Measurements from ENCODE around the gene DCTN2.
"Not testable (repeated sequence)": the region's sequence is repeated elsewhere in the genome, so short reads cannot be mapped to it uniquely, and the experiment has no call there.

The DCTN2 gene

DNA sequence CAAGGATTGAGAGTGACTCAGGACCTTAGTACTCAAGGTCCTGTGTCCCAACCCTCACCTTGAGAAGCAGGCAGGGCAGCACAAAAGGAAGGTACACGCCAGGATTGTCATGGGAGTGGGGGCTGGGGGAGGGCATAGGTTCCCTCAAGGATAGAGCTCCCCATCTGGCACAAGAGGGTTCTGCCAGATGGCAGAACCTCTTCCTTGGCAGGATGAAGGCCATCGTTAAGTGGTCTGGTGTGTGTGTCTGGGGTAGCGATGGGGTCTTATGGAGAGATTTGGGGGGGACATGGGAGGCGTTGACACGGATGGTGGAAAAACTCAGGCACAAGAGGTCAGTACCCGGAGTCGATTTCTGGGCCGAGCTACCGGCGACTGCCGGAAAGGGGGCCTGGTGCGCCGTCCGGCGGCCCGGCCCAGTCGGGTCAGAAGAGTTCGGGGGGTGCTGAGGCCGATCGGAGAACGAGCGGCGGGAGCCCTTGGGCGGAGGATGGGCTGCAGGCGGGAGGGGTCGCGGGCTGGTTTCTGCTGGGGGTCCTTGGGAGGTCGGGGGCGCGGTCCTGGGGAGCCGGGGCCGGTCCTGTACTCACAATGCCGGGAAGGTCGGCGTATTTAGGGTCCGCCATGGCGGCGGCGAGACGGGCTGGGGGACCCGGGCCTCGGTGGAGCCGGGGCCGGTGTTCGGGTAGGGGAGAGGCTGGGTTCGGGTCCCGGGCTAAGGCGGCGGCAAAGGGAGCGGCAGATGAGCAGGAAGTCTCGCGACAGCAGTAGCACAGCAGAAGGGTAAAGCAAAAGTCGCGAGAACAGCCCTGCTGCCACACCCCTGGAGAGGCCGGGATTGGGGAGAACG, at the start of gene DCTN2:
TSS of gene DCTN2 (minus strand) at position 755 of the 850 bp plus-strand sequence. CDS start at position 626, 129 bp downstream.
- peak; percentile 89 for DNase-seq (ENCODE audit: low read depth)

DNA sequence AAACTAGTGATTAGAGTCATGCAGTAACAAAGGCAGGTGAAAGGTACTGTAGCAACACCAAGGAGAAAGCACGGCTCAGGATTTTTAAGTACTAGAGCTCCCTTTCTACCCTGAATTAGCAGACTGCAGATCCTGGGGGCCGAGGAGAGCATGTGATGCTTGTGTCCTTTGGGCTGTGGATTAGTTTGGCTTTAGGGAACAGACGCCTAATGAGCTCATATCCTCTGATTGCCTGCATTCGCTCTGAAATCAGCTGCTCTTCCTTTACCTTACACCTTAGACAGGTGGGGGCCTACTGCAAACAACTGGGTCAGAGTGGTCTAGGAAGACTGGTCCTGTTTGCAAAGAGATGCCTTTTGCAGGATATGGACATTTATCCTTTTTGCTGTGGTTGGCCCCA, 46.2 kb upstream of the DCTN2 start:
- no peak for DNase-seq (ENCODE audit: low read depth)

DNA sequence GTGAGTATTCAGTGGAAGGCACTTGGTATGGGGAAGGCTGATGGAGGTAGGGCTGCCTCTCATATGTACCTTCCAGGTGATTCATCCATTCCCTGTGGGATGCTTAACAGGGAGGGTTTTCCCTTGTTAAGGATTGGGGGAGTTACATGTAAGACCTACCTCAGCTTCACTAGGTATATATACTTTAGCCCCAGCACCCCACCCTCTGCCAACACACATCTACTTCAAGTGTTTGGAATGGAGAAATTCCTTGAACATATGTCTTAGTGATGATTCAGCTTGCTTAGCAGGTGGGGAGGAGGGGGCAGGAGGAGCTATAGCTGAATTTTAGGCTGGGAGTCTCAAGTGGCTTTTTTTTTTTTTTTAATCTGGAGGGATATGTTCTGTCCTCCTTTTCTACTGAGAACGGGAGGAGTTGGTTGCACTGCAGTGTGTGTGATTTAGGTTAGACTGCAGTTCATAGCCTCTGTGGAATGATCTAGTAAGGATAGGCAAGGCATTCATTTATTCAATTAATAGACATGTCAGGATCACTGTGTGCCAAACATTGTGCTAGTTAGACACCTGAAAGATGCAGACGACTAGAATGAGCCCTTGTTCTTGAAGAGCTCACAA, 45.7 kb upstream of the DCTN2 start:
- DNase-seq (ENCODE audit: low read depth), result no peak

DNA sequence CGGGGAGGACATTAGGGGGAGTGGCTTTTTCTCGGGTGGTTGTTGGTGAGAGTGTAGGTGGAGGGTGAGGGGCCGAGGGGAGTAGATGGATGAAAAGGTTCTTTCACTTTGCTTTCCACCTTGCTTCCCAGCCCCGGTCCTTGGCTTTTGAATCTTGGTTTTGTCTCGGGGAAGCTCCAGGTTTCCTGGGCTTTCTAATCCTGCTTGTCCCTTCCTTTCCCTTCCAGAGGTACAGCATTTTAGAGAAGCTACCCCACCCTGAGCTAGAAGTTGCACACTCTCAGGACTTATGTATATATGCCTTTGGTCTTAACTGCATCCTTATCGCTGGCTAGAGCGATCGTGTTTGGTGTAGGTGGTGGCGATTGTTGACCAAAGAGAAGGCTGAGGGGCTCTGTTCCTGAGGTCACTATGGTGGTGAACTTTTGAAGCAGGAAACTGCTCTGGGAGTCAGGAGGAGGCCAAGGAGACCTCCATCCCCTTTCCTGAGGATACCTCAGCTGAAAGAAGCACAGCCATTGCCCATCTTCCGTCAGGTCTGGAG, 44.9 kb upstream of the DCTN2 start:
- no peak for DNase-seq (ENCODE audit: low read depth)

DNA sequence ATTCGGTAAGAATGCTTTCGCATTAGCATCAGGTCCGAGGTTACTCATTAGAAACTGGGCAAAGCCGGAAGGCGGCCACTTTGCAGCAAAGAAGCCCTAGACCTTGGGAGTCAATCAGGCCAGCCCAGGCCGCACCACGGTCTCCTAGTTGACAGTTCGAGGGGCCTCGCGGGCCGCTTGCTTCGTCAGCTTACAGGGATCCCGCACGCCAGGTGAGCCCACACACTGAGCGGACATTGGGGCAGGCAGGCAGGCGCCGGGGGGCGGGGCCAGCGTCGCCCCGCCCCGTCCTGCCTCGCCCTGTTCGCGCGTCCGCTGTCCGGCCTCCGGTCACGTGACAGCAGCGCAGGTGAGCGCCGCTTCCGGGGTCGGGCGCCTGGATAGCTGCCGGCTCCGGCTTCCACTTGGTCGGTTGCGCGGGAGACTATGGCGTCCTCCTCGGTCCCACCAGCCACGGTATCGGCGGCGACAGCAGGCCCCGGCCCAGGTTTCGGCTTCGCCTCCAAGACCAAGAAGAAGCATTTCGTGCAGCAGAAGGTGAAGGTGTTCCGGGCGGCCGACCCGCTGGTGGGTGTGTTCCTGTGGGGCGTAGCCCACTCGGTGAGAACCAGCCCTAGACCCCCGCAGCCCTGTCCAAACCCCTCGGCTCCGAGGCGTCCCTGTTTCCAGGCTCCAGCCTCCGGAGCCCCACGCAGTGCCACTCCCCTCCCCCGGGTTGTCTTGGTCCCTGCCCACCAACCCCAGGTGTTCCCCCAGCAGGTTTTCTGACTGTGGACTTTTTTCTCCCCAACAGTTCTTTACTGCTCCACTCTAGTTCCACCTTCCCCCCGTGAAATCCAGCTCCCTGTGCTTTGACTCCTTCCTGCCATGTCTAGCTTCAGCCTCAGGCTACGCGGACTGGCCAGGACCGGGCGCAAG, 44.1 kb upstream of the DCTN2 start, which contains the start of gene PIP4K2C:
TSS of gene PIP4K2C (plus strand) at position 329 of the 918 bp plus-strand sequence. CDS start at position 427, 98 bp downstream.
- no peak for DNase-seq (ENCODE audit: low read depth)

DNA sequence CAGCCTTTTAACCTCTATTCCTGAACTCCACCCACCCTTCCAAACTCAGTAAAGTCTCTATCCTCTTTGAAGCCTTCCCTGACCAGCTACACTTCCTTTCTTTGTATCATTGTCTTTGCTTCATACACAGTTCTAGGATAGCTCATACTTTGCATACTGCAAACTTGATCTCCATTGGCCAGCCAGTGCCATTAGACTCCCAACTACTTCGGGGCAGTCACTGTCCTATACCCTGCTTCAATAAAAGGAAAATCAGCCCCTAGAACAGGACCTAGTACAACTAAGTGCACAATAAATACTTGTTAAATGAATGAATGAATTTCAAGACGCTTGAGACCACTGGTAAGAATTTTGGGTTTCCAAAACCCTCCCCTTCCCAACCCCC, 43.5 kb upstream of the DCTN2 start:
- DNase-seq (ENCODE audit: low read depth), result no peak

DNA sequence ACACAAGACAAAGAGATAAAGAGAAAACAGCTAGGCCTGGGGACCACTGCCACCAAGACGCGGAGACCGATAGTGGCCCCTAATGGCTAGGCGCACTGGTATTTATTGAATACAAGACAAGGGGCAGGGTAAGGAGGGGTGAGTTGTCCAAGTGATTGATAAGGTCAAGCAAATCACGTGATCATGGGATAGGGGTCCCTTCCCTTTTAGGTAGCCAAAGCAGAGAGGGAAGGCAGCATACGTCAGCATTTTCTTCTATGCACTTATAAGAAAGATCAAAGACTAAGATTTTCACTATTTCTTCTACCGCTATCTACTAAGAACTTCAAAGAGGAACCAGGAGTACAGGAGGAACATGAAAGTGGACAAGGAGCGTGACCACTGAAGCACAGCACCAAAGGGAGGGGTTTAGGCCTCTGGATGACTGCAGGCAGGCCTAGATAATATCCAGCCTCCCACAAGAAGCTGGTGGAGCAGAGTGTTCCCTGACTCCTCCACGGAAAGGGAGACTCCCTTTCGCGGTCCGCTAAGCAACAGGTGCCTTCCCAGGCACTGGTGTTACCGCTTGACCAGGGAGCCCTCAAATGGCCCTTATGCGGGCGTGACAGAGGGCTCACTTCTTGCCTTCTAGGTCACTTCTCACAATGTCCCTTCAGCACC, 42.1 kb upstream of the DCTN2 start:
- DNase-seq (ENCODE audit: low read depth), result not testable (repeated sequence)

DNA sequence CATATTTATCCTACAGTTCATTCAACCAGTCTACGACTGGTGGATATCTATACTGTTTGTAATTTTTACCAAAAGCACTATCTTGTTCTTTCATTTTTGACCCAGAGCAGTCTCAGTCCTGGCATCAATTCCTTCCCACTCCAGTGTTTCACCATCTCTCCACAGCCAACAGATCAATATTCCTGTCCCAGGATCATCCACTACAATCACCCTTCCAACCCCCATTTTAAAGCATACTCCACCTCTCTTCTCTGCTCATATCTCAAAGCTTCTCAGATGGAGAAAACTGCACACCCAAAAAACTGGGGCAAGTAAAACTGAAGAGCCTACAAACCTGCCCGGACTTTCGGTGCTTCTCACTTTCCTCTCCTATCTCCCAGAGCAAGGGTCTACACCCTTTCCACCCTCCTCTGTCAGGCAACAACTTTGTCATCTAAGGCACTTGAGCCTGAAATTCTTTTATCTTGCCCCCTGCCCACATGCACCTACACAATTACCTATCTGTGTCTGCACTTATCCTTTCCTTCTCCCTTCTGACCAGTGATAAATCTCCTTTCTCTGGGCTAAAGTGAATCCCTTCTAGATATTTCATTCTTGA, 39.9 kb upstream of the DCTN2 start:
- no peak for DNase-seq (ENCODE audit: low read depth)

DNA sequence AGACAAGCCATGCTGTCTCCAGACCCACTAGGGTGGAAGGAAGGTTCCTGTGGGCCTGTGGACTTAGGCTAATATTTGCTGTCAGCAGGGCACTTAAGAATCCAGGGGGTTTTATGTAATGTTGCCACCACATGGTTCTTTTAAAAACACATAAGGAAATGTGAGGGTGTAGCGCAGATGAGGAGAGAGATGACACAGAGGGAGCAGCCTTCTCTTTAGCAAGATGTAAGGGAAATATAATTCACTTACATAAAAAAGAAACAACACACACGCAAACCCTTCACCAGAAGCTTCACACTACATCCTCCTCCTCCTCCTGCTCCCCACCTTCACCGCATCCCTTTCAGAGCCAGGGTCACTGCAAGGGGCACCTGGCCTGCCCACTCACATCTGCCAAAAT, 39.1 kb upstream of the DCTN2 start:
- DNase-seq (ENCODE audit: low read depth), result no peak

DNA sequence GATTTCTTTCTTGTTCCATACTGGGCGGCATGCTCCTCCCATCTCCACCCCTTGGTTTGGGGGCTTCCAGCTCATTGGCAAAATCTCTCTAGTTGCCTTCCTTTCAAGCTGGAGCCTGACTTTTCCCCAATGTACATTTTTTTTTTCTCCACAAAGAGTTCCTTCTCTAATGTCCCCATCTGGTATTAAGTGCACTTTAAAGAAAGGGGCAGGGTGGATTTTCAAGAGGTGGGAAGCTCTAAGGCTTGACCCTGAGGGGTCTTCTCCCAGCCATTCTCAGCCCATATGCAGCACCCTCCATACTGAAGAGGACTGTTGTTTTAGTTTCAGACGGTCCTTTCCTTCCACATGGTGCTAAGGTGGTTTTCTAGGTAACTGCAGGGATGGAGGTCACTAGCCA, 38.2 kb upstream of the DCTN2 start:
- DNase-seq (ENCODE audit: low read depth), result no peak

DNA sequence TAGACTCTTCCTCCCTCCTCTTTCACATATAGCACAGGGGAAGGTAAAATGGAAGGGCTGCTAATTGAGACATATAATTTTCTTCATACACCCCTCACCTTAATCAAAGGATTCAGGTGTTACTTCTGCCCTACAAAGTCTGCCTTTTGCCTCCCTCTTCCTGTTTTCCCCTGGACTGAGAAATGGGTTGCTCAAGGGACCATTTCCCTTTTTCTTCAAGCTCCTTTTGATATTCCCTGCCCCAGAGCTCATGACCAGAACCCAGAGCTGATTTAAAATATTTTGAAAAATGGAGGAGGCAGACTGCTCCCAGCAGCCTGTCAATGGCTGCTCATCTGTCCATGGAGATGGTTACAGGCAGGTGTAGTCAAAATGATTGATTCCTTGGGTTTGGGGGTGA, 37.7 kb upstream of the DCTN2 start:
- no peak for DNase-seq (ENCODE audit: low read depth)

DNA sequence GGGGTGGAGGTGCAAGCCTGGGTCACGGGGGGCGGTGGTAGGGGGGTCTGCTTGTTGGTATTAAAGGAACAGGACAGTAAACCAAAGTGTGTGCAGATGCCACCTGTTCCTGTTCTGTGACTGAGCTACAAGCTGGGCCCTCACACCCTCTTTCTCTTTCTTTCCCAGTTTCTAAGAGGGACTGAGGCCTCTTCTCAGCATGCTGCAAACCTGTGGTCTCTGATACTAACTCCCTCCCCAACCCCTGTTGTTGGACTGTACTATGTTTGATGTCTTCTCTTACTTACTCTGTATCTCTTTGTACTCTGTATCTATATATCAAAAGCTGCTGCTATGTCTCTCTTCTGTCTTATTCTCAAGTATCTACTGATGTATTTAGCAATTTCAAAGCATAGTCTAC, 37.1 kb upstream of the DCTN2 start:
- no peak for DNase-seq (ENCODE audit: low read depth)

DNA sequence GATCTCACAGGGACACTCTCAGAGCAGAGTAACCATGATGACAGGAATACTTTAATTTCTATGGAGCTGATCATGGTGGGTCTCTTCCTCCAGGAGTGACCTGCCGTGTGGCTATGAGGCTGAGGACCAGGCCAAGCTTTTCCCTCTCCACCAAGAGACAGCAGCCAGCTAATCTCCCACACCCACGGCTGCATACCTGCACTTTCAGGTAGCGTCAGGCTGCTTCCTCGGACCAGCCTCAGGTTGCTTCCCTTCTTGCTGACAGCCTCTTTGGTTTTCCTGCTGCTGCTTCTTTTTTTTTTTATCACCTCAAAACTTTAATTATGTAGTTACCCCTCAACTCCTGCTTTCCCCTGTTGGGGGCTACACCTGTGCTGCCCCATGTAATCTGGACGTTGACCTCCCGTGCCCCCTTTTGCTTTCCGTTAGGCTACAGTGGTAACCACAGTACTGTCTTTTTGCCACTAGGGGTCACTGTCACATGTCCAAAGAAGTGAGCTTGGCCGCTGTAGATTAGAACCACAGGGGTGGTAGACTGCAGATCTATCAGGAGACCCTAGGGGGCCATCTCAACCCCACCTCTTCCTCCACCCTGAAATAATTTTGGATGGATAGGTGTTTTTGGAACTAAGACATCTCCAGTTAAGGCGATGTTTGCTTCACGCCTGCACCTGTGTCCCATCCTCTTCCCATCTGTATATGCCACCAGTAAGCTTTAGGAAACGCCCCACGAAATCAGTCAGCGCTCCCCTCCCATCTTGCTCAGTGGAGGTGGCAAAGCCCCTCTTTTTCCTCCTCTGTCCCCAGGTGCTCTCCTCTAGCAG, 36.2 kb upstream of the DCTN2 start:
- no peak for DNase-seq (ENCODE audit: low read depth)

DNA sequence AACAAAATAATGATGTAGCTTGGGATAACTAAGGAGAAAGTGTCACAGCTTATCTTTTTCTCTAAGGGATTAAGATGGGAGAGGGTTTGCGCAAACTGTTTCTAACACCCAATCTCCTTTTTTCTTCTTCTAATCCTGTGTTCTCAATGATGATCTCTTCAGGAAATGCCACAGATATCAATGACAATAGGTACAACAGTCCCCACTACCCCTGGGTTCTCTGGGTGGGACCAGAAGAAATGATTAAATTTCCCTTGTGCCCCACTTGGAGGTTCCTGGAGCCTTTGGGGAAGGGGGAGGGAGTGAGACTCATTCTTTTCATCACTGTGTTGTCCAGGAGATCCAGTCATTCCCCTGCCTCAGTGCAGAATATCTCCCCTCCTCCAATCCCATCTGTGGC, 35.4 kb upstream of the DCTN2 start:
- DNase-seq (ENCODE audit: low read depth), result no peak

DNA sequence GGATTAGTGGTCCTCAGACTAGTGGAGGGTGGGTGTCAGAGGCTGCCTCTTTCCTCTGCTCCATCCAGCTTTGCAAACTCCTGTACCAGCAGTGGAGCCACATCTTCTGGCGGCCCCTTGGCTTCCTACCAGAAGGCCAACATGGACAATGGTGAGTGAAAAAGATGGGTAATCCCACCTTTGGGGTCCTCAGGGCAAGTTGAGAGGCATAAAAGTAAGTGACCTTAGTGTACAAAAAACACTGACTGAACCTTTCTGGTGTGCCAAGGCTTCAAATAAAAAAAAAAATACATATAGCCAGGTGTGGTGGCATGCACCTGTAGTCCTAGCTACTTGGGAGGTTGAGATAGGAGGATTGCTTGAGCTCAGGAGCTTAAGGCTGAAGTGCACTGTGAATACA, 34.8 kb upstream of the DCTN2 start:
- no peak for DNase-seq (ENCODE audit: low read depth)

DNA sequence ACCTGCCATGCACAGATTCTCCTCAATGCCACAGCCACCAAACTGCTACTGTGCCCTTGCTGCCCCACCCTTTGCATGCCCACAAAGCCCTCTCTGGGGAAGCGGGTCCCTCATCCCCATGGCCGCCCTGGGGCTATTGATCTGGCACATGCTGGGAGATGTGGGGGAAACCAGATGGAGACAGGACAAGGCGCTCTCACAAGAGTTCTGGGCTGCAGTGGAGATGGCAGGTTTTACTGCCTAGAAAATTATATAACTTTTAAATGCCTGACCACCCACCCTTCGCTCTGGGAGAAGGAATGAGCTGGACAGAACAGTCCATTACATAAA, 33.4 kb upstream of the DCTN2 start:
- no peak for DNase-seq (ENCODE audit: low read depth)

DNA sequence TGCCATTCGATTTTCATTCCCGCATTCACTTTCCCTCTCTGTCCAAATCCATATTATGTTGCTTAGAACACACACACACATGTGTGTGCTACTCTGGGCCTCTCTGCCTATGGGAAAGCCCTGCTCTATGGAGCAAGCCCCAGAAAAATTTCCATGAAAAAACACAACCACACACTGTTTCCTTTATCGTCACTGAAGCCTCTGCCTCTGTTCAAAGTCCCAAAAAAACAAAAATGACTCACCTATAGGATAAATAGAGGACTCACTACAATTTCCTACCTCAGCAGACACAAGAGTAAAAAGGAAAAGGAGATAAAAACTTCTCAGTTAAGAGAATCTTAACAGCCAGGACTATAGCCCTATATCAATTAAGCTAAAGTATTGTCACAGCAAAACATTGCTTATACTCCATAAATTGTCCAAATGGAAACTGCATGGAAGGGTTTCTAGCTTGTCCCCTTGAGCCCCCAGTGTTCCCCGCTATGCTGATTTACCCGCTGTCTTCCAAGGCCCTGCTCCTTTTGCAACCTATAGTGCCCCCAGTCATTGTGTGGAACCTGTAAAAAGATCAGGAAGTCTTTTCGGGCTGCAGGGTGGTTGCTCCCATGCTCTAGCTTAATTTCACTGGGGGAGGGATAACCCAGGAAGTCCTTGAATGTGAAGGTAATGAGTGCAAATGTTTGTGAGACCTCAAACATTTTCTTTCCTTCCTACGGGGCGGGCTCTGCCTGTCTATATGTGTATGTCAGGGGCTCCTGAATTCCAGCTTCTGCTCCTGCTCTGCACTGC, 32.9 kb upstream of the DCTN2 start:
- DNase-seq (ENCODE audit: low read depth), result no peak

DNA sequence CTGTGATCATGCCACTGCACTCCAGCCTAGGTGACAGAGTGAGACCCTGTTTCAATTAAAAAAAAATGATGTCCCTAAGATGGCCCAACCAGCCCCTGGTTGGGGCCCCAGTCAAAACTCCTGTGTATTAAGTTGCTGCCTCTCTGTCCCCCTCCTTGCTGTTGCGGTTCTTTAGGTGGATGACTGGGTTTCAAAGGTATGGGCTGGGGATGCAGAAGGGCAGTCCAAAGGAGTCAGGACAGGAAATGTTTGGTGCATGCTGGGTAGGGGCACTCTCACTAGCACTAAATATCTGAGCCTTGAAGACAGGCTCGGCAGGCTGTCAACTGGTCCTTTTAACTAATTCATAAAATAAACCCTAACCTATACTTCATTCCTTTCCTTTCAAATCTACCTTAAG, 32.0 kb upstream of the DCTN2 start:
- DNase-seq (ENCODE audit: low read depth), result no peak

DNA sequence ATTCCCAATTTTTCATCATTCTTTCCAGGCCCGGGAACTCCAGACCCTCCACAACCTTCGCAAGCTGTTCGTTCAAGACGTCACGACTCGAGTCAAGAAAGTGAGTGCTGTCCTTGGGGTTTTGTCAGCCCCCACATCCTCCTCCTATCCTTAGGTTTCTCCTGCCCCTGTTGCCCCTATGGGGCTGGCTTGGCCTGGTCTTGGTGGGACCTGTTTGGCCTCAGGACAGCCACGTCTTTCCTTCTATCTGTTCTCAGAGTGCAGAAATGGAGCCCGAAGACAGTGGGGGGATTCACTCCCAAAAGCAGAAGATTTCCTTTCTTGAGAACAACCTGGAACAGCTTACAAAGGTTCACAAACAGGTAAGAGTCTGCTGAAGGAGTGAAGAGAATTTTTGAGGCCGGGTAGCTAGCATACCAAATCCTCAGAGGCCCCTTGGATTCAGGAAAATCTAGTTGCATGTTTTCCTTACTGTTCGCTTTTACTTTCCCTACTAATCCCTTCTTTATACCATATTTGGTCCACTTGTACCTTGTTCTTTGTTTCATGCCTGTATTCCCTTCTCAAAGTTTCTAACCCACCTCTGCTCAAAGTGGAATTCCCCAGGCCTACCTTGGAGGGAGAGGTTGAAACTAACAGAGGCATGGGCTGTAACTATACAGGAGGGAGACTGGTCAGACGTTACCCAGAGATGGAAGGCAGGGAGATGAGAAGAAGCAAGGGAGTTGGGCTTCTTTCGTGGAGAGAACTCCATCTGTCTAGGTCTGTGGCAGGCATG, 31.2 kb upstream of the DCTN2 start:
- no peak for DNase-seq (ENCODE audit: low read depth)

Measured in HS-5 (cell line).